NCI-H1436 (cell line): ENCODE measurements around the gene OR11L1.

Source experiments
- DNase-seq: peaks from one replicate; lab custom pipeline; 2025; lab: John Stamatoyannopoulos, UW

The OR11L1 gene

GRCh38 chr1:247841796-247842195 is at the start of gene OR11L1:
OR11L1 (minus strand) TSS chr1:247841896; CDS start chr1:247841896, 0 bp downstream.
- DNase-seq: no peak

GRCh38 chr1:247884797-247885413 is 43.2 kb upstream of the OR11L1 start:
- DNase-seq: no peak

- no peak for DNase-seq
Measured at GRCh38 chr1:247883346-247883745, 41.6 kb upstream of the OR11L1 start.

- no peak for DNase-seq
Measured at GRCh38 chr1:247865416-247865815, 23.7 kb upstream of the OR11L1 start.

- DNase-seq: no peak
Measured at GRCh38 chr1:247864644-247865043, 22.9 kb upstream of the OR11L1 start.

- no peak for DNase-seq
Measured at GRCh38 chr1:247862756-247863155, 21.1 kb upstream of the OR11L1 start.

GRCh38 chr1:247857985-247858619 is 16.4 kb upstream of the OR11L1 start:
- DNase-seq: no peak

GRCh38 chr1:247857069-247857984 is 15.6 kb upstream of the OR11L1 start, which contains the start of gene TRIM58:
TRIM58 (plus strand) TSS chr1:247857187; CDS start chr1:247857247, 60 bp downstream.
- DNase-seq: no peak

- no peak for DNase-seq
Measured at GRCh38 chr1:247855911-247856310, 14.2 kb upstream of the OR11L1 start.

- no peak for DNase-seq
Measured at GRCh38 chr1:247854899-247855545, 13.3 kb upstream of the OR11L1 start.

GRCh38 chr1:247849616-247850015 is 7.9 kb upstream of the OR11L1 start:
- no peak for DNase-seq

- no peak for DNase-seq
Measured at GRCh38 chr1:247848346-247848745, 6.7 kb upstream of the OR11L1 start.

- no peak for DNase-seq
Measured at GRCh38 chr1:247845693-247846017, 4.0 kb upstream of the OR11L1 start.

- no peak for DNase-seq
Measured at GRCh38 chr1:247845011-247845692, 3.5 kb upstream of the OR11L1 start.

GRCh38 chr1:247843411-247843810 is 1.7 kb upstream of the OR11L1 start:
- no peak for DNase-seq

GRCh38 chr1:247840818-247841217 is 878 bp downstream of the OR11L1 start:
- DNase-seq: no peak

GRCh38 chr1:247833601-247834000 is 8.1 kb downstream of the OR11L1 start:
- DNase-seq: no peak

GRCh38 chr1:247829656-247830055 is 12.0 kb downstream of the OR11L1 start:
- DNase-seq: no peak

- no peak for DNase-seq
Measured at GRCh38 chr1:247825362-247825761, 16.3 kb downstream of the OR11L1 start.

- DNase-seq: no peak
Measured at GRCh38 chr1:247824023-247824422, 17.7 kb downstream of the OR11L1 start, which contains the start of gene OR14A16. OR14A16 (minus strand) TSS chr1:247824119; CDS start chr1:247815729, 8,390 bp downstream.

GRCh38 chr1:247822060-247822459 is 19.6 kb downstream of the OR11L1 start:
- DNase-seq: no peak

- DNase-seq: no peak
Measured at GRCh38 chr1:247812637-247813036, 29.1 kb downstream of the OR11L1 start.
